Loucy (cell line): ENCODE results near the gene CASZ1.

Experiments
- CTCF ChIP-seq: fragments of 200-600 bp; sonication (generic); conservative IDR thresholded peaks from 2 replicates; pipeline ENCODE4 v1.5.1; 2014; ENCODE audit warnings: mild to moderate bottlenecking, antibody characterized with exemption, low read length
- EZH2phosphoT487 ChIP-seq: fragments of 200-600 bp; IDR thresholded peaks from 2 replicates; pipeline ENCODE4 v1.6.1; 2018; ENCODE audit warnings: antibody characterized with exemption, mild to moderate bottlenecking, moderate library complexity, borderline replicate concordance

DNA sequence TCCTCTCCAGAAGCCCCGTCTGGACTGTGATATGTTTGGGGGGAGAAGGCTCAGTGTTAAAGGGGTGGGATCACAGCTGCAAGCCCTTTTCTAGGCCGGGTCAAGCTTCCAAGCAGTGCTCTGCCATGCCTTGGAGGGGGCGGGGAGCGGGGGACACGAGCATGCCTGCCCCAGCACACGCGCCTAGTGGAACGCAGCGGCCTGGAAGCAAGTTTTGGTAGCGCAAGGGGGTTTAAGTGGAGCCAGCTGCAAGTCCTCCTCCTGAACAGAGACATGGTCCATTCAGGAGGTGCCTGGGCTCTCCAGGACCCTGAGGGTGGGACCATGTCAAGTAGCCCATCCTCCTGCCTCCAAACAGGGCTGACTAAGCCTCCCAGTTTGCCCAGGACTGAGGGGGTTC lies 112.2 kb downstream of the CASZ1 start:
- no peak for TF ChIP-seq CTCF
- no peak for TF ChIP-seq EZH2phosphoT487
